Measurements from ENCODE around the gene DDIT3. TPM values are rescaled to one million over a fixed set of nuclear protein-coding genes. Genes with fewer than 3 reads are reported as not detected.

Gene DDIT3
- total RNA-seq, 4 donors from 2014 or later, result 23.3 to 68.8 (median 45.1) TPM

GRCh38 chr12:57487055-57487596 is 33.2 kb downstream of the DDIT3 start:
- TF ChIP-seq CTCF (IDR thresholded peaks at IDR 0.05; ENCODE audit: low read depth), result no peak

DNA sequence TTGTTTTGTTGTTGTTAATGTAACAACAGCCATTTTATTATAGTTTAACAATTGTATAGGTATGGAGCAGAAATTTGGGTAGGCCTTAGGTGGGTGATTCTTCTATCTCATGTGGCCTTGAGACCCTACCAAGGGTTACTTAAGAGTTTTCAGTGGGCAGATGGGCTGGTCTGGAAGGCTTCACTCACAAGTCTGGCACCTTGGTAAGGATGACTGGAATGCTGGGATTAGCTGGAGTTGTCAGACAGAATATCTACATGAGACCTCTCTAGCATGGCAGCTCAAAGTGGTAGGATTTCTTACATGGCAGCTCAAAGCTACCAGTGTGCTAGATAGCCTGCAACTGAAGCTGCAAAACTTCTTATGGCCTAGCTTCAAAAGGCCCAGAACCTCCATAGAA is 34.6 kb downstream of the DDIT3 start:
- TF ChIP-seq CTCF (IDR thresholded peaks at IDR 0.05; ENCODE audit: low read depth), result no peak

DNA sequence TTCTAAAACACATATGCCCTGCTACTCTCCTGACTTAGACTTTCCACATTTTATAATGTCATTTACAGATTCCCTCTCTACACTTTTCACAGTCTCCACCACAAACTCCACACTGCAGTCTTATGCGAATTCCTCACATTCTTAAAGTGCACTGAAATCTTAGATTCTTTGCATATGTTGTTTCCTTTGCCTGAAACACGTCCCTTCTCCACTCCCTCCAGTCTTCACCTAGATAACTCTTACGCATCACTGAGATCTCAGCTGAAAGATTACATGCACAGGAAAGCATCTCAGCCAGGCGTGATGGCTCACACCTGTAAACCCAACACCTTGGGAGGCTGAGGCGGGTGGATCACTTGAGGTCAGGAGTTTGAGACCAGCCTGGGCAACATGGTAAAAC is 36.8 kb downstream of the DDIT3 start:
- TF ChIP-seq CTCF (IDR thresholded peaks at IDR 0.05; ENCODE audit: low read depth), result no peak

DNA sequence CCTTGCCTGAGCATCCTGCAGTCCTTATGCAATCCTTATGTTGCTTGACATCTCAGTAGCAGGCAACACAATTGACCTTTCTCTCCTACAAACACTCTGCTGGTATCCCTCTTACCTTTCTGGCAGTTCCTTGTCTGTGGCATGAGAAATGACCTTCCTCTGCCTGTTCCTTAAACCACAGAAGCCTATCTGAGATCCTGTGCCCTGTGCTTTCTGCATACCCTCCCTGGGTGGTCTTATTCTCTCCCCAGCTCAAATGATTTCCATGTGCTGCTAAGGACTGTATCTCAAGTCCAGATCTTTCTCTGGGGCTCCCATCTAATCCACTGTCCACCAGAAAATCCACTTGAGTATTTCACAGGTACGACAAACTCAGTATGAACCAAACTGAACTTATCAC is 38.6 kb downstream of the DDIT3 start:
- TF ChIP-seq CTCF (IDR thresholded peaks at IDR 0.05; ENCODE audit: low read depth), result no peak

DNA sequence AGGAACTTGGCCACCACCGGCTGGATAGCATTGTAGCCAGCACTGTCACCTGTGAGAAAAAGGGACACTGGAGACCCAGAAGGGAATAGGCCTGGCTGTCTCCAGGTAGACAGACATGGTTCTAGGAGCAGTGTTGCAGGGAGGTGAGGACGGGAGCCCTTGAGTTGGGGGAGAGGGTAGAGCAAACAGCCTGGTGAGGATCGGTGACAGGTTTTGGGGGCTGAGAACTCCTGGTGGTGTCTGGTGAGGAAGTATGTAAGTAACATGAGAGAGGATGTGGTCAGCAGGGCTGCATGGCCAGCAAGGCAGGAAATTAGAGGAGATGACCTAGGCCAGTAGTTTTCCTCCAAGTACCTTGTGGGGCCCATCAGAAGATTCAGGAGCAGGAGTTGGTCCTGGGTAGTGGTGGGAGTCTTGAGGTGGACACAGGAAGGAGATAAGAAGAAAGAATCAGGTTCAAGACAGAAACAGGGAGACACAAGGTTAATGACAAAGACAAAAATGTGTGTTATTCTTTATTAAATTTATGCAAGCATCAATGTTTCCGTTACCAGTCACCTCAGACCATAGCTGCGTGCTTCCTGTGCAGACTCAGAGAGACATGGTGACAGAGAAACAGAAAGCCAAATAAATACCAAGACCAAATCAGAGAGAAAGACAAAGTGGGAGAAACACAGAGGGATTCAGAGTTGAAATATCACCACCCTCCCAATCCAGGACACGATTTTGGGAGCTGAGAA is 40.8 kb downstream of the DDIT3 start, which contains the start of gene ARHGAP9:
Gene ARHGAP9, minus strand, starts transcription at position 491 of the 740 bp plus-strand sequence. Its CDS starts 460 bp downstream, at position 31.
- TF ChIP-seq CTCF (IDR thresholded peaks at IDR 0.05; ENCODE audit: low read depth), result no peak

- TF ChIP-seq CTCF (IDR thresholded peaks at IDR 0.05; ENCODE audit: low read depth), result no peak
Measured at GRCh38 chr12:57479043-57479375, 41.3 kb downstream of the DDIT3 start.

GRCh38 chr12:57477710-57478681 is 42.3 kb downstream of the DDIT3 start:
- TF ChIP-seq CTCF (IDR thresholded peaks at IDR 0.05; ENCODE audit: low read depth), result no peak
